HG03139 (cell line): ENCODE data around the gene HBM.
"Not testable (repeated sequence)": the region's sequence is repeated elsewhere in the genome, so short reads cannot be mapped to it uniquely, and the experiment has no call there.

ENCODE experiments used
- ATAC-seq: cut with Tn5 transposase; IDR thresholded peaks from one replicate; pipeline ENCODE4 v1.9.1; 2021; ENCODE audit not compliant: unreplicated experiment

Gene HBM

DNA sequence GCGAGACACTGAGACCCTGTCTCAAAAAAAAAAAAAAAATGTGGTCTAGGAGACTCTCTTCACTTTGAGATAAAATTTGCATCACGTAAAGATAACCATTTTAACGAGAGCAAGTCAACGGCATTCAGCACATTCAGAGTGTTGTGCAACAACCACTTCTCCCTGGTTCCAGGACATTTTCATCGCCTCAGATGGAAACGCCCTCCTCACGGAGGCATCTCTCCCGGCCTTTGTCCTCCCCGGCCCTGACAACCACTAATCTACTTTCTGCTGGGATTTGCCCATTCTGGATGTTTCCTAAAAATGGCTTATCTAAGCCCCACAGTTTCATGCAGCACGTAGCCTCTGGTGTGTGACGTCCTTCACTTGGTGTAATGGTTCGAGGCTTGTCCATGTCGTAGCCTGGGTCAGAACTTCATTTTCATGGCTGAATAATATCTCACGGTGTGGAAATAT lies 21.0 kb upstream of the HBM start:
- ATAC-seq = no peak

DNA sequence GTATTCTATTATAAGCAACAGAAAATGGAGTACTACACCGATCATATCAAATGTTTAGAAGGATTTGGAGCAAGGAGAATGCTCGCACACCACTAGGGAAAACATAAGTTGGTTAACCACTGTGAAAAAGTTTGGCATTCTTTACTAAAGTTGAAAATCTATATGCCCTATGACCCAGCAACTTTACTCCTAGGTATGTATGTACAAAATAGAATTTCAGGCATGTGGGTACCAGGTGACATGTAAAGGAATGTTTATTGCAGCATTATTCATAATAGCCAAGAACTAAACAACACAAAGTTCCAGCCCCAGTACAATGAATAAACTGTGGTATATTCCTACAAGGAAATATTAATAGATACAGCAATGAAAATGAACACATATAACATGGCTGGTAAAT lies 19.1 kb upstream of the HBM start:
- ATAC-seq = no peak

DNA sequence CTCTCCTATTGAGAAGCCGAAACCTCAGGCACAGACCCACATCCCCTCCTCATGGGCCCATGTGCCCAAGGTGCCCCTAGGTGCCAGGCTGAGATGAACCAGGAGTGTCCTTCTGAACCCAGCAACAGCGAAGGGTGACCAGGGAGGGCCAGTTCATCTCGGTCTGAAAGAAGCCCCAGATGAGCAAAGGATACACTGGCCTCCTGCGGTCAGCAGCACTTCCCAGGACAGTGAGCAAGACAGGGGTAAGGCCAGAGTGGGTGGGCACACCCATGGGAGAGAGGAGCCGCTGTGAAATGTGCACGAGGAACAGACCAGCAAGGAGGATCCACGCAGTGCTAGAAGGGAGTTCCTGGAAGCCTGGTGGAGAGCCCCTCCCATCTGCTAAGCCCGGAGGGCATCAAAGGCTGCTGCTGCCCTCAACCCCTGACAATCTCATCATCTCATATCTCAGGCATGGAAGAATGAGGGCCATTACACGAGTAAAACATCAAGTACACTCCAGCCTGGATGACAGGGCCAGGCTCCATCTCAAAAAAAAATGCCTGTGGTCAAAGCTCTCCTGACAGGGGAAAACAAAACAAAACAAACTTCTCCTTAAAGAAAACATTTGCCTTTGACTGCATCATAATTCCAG lies 16.6 kb upstream of the HBM start:
- ATAC-seq = no peak

GRCh38 chr16:152141-153128 lies 13.3 kb upstream of the HBM start, which contains the start of gene HBZ:
HBZ (plus strand) TSS chr16:152644; CDS start chr16:152910, 266 bp downstream.
- ATAC-seq = no peak

GRCh38 chr16:153129-153521 lies 12.7 kb upstream of the HBM start:
- not testable (repeated sequence) for ATAC-seq

DNA sequence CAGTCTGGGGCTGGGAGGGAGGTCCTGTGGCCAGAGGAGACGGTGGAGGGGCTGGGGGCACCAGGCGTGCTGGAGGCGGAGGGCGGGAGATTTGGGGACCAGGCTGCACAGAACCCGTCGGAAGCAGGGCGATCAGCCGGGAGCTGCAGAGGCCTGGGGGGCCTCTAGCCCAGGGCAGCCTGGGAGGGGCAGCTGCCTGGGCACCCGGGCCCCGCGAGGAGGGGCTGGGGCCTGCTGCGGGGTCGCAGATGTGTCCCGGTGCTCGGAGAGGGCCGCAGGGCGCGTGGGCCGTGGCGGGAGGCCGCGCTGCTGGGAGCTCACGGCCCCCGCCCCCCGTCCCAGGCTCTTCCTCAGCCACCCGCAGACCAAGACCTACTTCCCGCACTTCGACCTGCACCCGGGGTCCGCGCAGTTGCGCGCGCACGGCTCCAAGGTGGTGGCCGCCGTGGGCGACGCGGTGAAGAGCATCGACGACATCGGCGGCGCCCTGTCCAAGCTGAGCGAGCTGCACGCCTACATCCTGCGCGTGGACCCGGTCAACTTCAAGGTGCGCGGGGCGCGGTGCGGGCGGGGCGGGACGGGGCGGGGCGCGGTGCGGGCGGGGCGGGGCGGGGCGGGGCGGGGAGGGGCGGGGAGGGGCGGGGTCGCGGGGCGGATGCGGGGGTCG lies 12.1 kb upstream of the HBM start:
- ATAC-seq = not testable (repeated sequence)

DNA sequence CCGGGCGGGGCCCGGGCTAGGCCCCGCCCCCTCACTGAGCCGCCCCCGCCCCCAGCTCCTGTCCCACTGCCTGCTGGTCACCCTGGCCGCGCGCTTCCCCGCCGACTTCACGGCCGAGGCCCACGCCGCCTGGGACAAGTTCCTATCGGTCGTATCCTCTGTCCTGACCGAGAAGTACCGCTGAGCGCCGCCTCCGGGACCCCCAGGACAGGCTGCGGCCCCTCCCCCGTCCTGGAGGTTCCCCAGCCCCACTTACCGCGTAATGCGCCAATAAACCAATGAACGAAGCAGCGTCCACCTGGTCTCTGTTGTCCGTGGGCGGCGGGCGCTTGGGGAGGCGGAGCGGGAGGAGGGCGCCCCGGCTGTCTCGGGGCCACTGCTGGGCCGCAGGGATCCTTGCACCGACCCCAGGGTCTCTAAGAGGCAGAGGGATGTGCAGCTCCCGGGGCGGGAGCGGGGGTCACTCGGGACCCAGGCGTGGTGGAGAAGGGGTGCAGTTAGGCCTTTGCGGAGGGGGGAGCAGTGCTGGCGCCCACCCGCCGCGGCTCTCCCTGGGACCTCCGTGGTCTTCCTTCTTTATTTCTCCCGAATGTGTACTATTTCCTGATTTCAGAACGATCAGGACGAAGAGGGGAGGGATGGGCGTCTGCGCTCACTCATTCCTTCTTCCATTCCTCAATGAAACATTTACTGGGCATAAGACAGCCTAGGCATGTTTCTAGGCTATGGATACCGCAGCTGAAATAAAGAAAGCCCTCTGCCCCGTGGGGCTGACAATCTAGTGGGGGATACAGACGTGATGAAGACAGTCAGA lies 11.4 kb upstream of the HBM start:
- no peak for ATAC-seq

- no peak for ATAC-seq
Observed at GRCh38 chr16:155031-155398, 10.8 kb upstream of the HBM start.

DNA sequence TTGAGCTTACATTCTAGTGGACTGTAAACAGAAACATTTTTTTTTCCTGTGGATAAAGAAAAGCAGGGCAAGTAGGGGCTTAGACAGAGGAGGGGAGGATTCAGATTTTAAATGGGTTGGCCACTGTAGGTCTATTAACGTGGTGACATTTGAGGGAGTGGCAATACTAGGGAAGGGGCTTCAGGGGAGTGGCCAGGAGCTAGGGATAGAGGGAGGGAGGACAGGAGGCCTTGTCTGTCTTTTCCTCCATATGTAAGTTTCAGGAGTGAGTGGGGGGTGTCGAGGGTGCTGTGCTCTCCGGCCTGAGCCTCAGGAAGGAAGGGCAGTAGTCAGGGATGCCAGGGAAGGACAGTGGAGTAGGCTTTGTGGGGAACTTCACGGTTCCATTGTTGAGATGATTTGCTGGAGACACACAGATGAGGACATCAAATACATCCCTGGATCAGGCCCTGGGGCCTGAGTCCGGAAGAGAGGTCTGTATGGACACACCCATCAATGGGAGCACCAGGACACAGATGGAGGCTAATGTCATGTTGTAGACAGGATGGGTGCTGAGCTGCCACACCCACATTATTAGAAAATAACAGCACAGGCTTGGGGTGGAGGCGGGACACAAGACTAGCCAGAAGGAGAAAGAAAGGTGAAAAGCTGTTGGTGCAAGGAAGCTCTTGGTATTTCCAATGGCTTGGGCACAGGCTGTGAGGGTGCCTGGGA lies 6.5 kb upstream of the HBM start:
- no peak for ATAC-seq

DNA sequence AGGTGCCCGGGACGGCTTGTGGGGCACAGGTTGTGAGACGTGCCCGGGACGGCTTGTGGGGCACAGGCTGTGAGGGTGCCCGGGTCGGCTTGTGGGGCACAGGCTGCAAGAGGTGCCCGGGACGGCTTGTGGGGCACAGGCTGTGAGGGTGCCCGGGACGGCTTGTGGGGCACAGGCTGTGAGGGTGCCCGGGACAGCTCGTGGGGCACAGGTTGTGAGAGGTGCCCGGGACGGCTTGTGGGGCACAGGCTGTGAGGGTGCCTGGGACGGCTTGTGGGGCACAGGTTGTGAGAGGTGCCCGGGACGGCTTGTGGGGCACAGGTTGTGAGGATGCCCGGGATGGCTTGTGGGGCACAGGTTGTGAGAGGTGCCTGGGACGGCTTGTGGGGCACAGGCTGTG lies 5.5 kb upstream of the HBM start:
- ATAC-seq = not testable (repeated sequence)

DNA sequence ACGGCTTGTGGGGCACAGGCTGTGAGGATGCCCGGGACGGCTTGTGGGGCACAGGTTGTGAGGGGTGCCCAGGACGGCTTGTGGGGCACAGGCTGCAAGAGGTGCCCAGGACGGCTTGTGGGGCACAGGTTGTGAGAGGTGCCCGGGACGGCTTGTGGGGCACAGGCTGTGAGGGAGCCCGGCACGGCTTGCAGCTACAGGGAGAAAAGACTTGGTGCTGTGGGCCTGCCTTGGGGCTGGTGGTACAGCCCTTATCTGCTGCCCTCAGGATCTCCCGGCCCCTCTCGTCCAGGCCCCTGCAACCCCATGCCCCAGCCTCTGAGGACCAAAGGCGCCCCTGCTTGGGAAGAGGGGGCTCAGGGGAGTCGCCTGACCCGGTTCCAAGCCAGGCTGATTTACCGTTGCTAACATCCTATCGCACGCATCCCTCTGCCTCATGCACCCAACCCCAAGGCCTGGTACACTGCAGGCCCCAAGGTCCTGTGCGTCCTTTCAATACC lies 5.0 kb upstream of the HBM start:
- no peak for ATAC-seq

- no peak for ATAC-seq
Observed at GRCh38 chr16:162271-162991, 3.3 kb upstream of the HBM start.

DNA sequence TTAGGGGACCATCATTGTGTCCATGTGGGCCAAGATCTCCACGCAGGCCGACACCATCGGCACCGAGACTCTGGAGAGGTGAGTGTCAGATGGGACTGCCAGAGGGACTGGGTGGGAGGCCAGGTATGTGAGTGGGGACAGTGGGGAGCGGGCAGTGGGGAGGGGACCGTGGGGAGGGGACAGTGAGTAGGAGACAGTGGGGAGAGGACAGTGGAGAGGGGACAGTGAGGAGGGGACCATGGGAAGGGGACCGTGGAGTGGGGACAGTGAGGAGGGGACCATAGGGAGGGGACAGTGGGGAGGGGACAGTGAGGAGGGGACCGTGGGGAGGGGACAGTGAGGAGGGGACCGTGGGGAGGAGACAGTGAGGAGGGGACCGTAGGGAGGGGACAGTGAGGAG lies 2.6 kb upstream of the HBM start:
- not testable (repeated sequence) for ATAC-seq

- ATAC-seq = not testable (repeated sequence)
Observed at GRCh38 chr16:163696-164095, 2.1 kb upstream of the HBM start.

- ATAC-seq = not testable (repeated sequence)
Observed at GRCh38 chr16:164134-164823, 1.5 kb upstream of the HBM start.

DNA sequence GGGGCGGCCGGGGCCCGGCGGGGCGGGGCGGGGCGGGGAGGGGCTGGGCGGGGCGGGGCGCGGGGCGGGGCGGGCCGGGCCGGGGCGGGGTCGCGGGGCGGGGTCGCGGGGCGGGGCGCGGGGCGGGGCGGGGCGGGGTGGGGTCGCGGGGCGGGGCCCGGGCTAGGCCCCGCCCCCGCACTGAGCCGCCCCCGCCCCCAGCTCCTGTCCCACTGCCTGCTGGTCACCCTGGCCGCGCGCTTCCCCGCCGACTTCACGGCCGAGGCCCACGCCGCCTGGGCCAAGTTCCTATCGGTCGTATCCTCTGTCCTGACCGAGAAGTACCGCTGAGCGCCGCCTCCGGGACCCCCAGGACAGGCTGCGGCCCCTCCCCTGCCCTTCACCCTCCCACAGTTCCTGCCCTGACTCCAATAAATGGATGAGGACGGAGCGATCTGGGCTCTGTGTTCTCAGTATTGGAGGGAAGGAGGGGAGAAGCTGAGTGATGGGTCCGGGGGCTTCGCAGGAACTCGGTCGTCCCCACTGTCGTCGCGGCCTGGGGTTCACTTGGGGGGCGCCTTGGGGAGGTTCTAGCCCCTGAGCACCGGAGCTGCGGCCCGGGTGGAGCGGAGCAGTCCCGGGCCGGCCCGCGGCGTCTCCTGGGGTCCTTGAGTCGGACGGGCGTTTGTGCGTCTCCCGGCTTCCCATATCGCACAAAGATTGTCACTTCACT lies 795 bp upstream of the HBM start:
- no peak for ATAC-seq

DNA sequence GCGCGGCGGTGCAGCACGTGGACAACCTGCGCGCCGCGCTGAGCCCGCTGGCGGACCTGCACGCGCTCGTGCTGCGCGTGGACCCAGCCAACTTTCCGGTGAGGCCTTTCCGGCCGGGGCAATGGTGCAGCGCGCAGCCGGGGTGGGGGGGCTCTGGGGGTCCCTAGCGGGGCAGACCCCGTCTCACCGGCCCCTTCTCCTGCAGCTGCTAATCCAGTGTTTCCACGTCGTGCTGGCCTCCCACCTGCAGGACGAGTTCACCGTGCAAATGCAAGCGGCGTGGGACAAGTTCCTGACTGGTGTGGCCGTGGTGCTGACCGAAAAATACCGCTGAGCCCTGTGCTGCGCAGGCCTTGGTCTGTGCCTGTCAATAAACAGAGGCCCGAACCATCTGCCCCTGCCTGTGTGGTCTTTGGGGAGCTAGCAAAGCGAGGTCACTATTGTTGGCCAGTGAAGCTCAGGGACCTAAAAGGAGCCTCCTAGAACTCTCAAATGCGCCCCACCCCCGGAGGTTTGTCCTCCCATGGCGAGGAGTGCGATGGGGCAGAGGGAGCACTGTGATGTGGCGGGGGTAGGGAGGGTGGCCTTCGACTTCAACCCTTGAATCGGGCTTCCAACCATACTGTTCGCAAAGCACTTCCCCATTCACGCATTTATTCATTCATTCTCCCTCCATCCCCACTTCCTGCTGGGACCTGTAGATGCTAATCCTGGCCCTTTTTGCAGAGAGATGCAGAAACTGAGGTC lies 770 bp downstream of the HBM start:
- no peak for ATAC-seq
